ENCODE data around the gene HTRA3.

The HTRA3 gene

GRCh38 chr4:8238036-8238511 lies 31.5 kb upstream of the HTRA3 start:
- TF ChIP-seq SPI1 (IDR thresholded peaks at IDR 0.05; ENCODE audit: borderline replicate concordance, low read depth), result no peak
- no peaks in the 10 kb centered on the region for H3K27me3 ChIP-seq (ENCODE audit: insufficient read depth, poor library complexity, severe bottlenecking)
- no peak for DNase-seq (ENCODE audit: low read depth in 1 of 2, low spot score in 1 of 2)
- no peak overlapping the region for H3K27ac ChIP-seq (replicated peaks)
- no peak overlapping the region for H3K4me3 ChIP-seq (replicated peaks; ENCODE audit: insufficient read depth, low read length)

DNA sequence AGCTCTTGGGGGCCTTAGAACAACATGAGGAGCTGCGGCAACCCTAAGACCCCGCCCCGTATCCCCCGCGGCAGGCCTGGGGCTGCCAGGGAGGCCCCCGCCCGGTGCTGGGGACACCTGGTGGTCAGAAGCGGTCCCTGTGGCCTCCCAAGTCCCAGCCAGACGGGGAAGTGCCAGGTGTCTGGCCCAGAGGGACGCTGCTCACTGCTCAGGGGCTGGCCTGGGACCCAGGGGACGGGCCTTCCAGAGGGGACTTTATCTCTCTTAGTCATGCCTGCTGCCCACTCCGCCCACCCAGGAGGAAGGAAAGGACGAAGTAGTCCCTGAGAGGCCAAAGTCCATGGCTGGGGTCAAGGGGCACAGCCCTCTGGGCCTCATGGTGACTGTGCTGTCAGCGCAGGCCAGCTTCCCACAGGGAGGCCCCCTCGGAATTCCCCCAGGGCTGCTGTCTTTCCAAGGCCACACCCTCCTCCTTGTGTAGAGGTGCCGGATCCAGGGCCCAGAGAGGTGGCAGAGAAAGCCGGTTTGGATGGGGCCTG lies 31.0 kb upstream of the HTRA3 start:
- H3K4me3 ChIP-seq (replicated peaks; ENCODE audit: insufficient read depth, low read length), result no peak overlapping the region
- H3K27ac ChIP-seq (replicated peaks), result no peak overlapping the region
- DNase-seq (ENCODE audit: low read depth in 1 of 2, low spot score in 1 of 2), result no peak
- TF ChIP-seq SPI1 (IDR thresholded peaks at IDR 0.05; ENCODE audit: borderline replicate concordance, low read depth) (0 out of 2 replicates have a peak, but pooled peaks have one; percentile 10), POLR2AphosphoS5 (IDR thresholded peaks at IDR 0.05; ENCODE audit: low read depth) (no peak)
- no peaks in the 10 kb centered on the region for H3K27me3 ChIP-seq (ENCODE audit: insufficient read depth, poor library complexity, severe bottlenecking)

DNA sequence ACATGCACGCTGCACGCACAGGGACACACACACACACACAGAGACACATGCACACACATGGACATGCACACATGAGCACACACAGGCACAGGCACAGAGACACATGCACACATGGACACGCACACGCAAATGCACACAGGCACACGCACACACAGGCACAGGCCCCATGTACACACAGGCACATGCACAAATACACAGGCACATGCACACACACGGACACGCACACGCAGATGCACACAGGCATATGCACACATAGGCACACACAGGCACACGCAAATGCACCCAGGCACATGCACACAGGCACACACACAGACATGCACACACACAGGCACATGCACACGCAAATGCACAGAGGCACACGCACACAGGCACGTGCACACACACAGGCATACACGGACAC lies 30.3 kb upstream of the HTRA3 start:
- Histone ChIP-seq H3K4me3 (replicated peaks; ENCODE audit: insufficient read depth, low read length) (no peak overlapping the region), H3K27ac (replicated peaks) (no peak overlapping the region), H3K27me3 (ENCODE audit: insufficient read depth, poor library complexity, severe bottlenecking) (no peaks in the 10 kb centered on the region)
- TF ChIP-seq POLR2AphosphoS5 (IDR thresholded peaks at IDR 0.05; ENCODE audit: low read depth) (no peak), SPI1 (IDR thresholded peaks at IDR 0.05; ENCODE audit: borderline replicate concordance, low read depth) (no peak), REST (IDR thresholded peaks at IDR 0.05; ENCODE audit: insufficient replicate concordance, low read depth) (no peak), GABPA (IDR thresholded peaks at IDR 0.05; ENCODE audit: low read depth) (no peak)
- TF ChIP-seq, protein P1, sequence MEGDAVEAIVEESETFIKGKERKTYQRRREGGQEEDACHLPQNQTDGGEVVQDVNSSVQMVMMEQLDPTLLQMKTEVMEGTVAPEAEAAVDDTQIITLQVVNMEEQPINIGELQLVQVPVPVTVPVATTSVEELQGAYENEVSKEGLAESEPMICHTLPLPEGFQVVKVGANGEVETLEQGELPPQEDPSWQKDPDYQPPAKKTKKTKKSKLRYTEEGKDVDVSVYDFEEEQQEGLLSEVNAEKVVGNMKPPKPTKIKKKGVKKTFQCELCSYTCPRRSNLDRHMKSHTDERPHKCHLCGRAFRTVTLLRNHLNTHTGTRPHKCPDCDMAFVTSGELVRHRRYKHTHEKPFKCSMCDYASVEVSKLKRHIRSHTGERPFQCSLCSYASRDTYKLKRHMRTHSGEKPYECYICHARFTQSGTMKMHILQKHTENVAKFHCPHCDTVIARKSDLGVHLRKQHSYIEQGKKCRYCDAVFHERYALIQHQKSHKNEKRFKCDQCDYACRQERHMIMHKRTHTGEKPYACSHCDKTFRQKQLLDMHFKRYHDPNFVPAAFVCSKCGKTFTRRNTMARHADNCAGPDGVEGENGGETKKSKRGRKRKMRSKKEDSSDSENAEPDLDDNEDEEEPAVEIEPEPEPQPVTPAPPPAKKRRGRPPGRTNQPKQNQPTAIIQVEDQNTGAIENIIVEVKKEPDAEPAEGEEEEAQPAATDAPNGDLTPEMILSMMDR (IDR thresholded peaks at IDR 0.05; ENCODE audit: insufficient read depth, low read length), result no peak
- DNase-seq (ENCODE audit: low read depth in 1 of 2, low spot score in 1 of 2), result no peak

- Histone ChIP-seq H3K27me3 (ENCODE audit: insufficient read depth, poor library complexity, severe bottlenecking) (no peaks in the 10 kb centered on the region), H3K4me3 (replicated peaks; ENCODE audit: insufficient read depth, low read length) (no peak overlapping the region), H3K27ac (replicated peaks) (no peak overlapping the region)
- no peak for DNase-seq (ENCODE audit: low read depth in 1 of 2, low spot score in 1 of 2)
- TF ChIP-seq REST (IDR thresholded peaks at IDR 0.05; ENCODE audit: insufficient replicate concordance, low read depth) (no peak), GABPA (IDR thresholded peaks at IDR 0.05; ENCODE audit: low read depth) (no peak), SPI1 (IDR thresholded peaks at IDR 0.05; ENCODE audit: borderline replicate concordance, low read depth) (no peak), POLR2AphosphoS5 (IDR thresholded peaks at IDR 0.05; ENCODE audit: low read depth) (no peak)
- TF ChIP-seq, protein P1 (IDR thresholded peaks at IDR 0.05; ENCODE audit: insufficient read depth, low read length), result no peak
Measured at GRCh38 chr4:8239661-8240060, 29.9 kb upstream of the HTRA3 start.
